T-helper 2 cell treated with Interferon-gamma antibody and Interleukin-4, amounts not matched to agents 100 ng/mL and 5 ng/mL, for 36 hours (primary cell): Measurements from ENCODE around the gene TRIM2. TPM values are rescaled to one million over a fixed set of nuclear protein-coding genes. Genes with fewer than 3 reads are reported as not detected.
"Not testable (repeated sequence)": the region's sequence is repeated elsewhere in the genome, so short reads cannot be mapped to it uniquely, and the experiment has no call there.

Experiments
- intact Hi-C: fragments of 100-400 bp; cut with micrococcal nuclease; formaldehyde crosslinking; loops from one replicate; pipeline ENCODE4 v1.15.1; 2023
- total RNA-seq: library from RNA; stranded (reverse); gene quantifications from 2 replicates; pipeline ENCODE4 v1.2.3, GENCODE V29; 2022

The TRIM2 gene
- total RNA-seq, 1 donor from 2014 or later: 0.57 TPM

- intact Hi-C loops: no loop called here
These were observed 18.1 kb upstream of the TRIM2 start for GRCh38 chr4:153186046-153186728.

- intact Hi-C loops: no loop called here
These were observed 15.0 kb upstream of the TRIM2 start for GRCh38 chr4:153189016-153189801.

GRCh38 chr4:153191795-153192363 is 12.4 kb upstream of the TRIM2 start:
- intact Hi-C loops: no loop called here

GRCh38 chr4:153197301-153197700 is 6.9 kb upstream of the TRIM2 start:
- intact Hi-C loops: no loop called here

GRCh38 chr4:153198719-153199118 is 5.5 kb upstream of the TRIM2 start:
- intact Hi-C loops: no loop called here

- intact Hi-C loops: not testable (repeated sequence)
These were observed 497 bp upstream of the TRIM2 start for GRCh38 chr4:153203746-153204145.

GRCh38 chr4:153204728-153205648 is 745 bp downstream of the TRIM2 start:
- intact Hi-C loops: loop anchor here (5.0 kb wide), 1 partner anchor 43 kb away; no protein-coding TSS in a partner anchor

GRCh38 chr4:153205757-153206156 is 1.5 kb downstream of the TRIM2 start:
- intact Hi-C loops: loop anchor here (5.0 kb wide), 1 partner anchor 43 kb away; no protein-coding TSS in a partner anchor

- intact Hi-C loops: loop anchor here (5.0 kb wide), 1 partner anchor 44 kb away; no protein-coding TSS in a partner anchor
These were observed 2.3 kb downstream of the TRIM2 start for GRCh38 chr4:153206534-153206933.

- intact Hi-C loops: loop anchor here (5.0 kb wide), 1 partner anchor 45 kb away; no protein-coding TSS in a partner anchor
These were observed 2.8 kb downstream of the TRIM2 start for GRCh38 chr4:153207027-153207426.

- intact Hi-C loops: loop anchor here (5.0 kb wide), 1 partner anchor 45 kb away; no protein-coding TSS in a partner anchor
These were observed 3.3 kb downstream of the TRIM2 start for GRCh38 chr4:153207567-153207966.

GRCh38 chr4:153209410-153209809 is 5.2 kb downstream of the TRIM2 start:
- intact Hi-C loops: loop anchor here (5.0 kb wide), 1 partner anchor 47 kb away; no protein-coding TSS in a partner anchor

- intact Hi-C loops: no loop called here
These were observed 6.5 kb downstream of the TRIM2 start for GRCh38 chr4:153210727-153211126.

GRCh38 chr4:153211986-153212728 is 7.9 kb downstream of the TRIM2 start:
- intact Hi-C loops: no loop called here

GRCh38 chr4:153212736-153213135 is 8.5 kb downstream of the TRIM2 start:
- intact Hi-C loops: no loop called here

GRCh38 chr4:153215921-153216320 is 11.7 kb downstream of the TRIM2 start:
- intact Hi-C loops: no loop called here

- intact Hi-C loops: no loop called here
These were observed 12.3 kb downstream of the TRIM2 start for GRCh38 chr4:153216546-153216945.

- intact Hi-C loops: no loop called here
These were observed 13.2 kb downstream of the TRIM2 start for GRCh38 chr4:153217440-153217839.

GRCh38 chr4:153218961-153219360 is 14.7 kb downstream of the TRIM2 start:
- intact Hi-C loops: no loop called here
